ENCODE results near the gene OTOP3. TPM values are rescaled to one million over a fixed set of nuclear protein-coding genes. Genes with fewer than 3 reads are reported as not detected.

The OTOP3 gene
- total and polyA plus RNA-seq, 2 donors (not counting 3 experiments of a cell fraction or from before 2014, with no cell fraction given), result not detected

GRCh38 chr17:74999523-74999922 lies 63.8 kb downstream of the OTOP3 start:
- Histone ChIP-seq H3K9me1 (replicated peaks; ENCODE audit: control insufficient read depth, extremely low read depth, insufficient read depth, low read length) (no peaks in the 10 kb centered on the region), H3K36me3 (ENCODE audit: control insufficient read depth in 2 of 2, extremely low read depth in 1 of 2, insufficient read depth in 2 of 2, low read length in 2 of 2) (peaks cover 0 to 37% of the 10 kb centered on the region in 2 experiments), H3K9ac (replicated peaks; ENCODE audit: extremely low read depth, insufficient read depth, low read length) (no peak overlapping the region), H3K79me2 (ENCODE audit: control insufficient read depth, insufficient read depth, low read length) (peaks cover 2% of the 10 kb centered on the region), H3K4me1 (ENCODE audit: control insufficient read depth, extremely low read depth, insufficient read depth, low read length) (no peaks in the 10 kb centered on the region), H3K4me2 (ENCODE audit: insufficient read depth, low read length) (no peak overlapping the region), H3K4me3 (replicated peaks in 1 of 3; ENCODE audit: insufficient read depth in 1 of 3, low read depth in 1 of 3, low read length in 3 of 3) (no peak overlapping the region), H4K20me1 (replicated peaks; ENCODE audit: control insufficient read depth, extremely low read depth, insufficient read depth, low read length) (no peaks in the 10 kb centered on the region), H3K9me3 (replicated peaks; ENCODE audit: control insufficient read depth, insufficient read depth, low read length) (no peaks in the 10 kb centered on the region), H3K27me3 (ENCODE audit: control insufficient read depth in 2 of 2, insufficient read depth in 2 of 2, low read length in 2 of 2) (no peaks in the 10 kb centered on the region), H2AFZ (ENCODE audit: low read depth, low read length) (no peak overlapping the region), H3K27ac (ENCODE audit: insufficient read depth, low read depth, low read length) (no peak overlapping the region)
- FAIRE-seq, result no peak
- POLR2A ChIA-PET, result no interaction called here
- dilution Hi-C loops (cut with MboI; ENCODE audit: extremely low pct_ligation_motif_present, low sequenced_read_pairs), result no loop called here
- no TSS peak for BruUV-seq (replicated peaks)
- no peak for DNase-seq (ENCODE audit: low read depth, low spot score)
- intact Hi-C loops (cut with micrococcal nuclease), result no loop called here
- TF ChIP-seq EZH2 (IDR thresholded peaks at IDR 0.05; ENCODE audit: borderline replicate concordance, low read depth, low read length, severe bottlenecking), result no peak
- no peak for TF ChIP-seq GATA2 (IDR thresholded peaks at IDR 0.05; ENCODE audit: insufficient read depth, insufficient read length, low read depth, low read length)
- no peak for TF ChIP-seq FOS (IDR thresholded peaks at IDR 0.05; ENCODE audit: borderline replicate concordance, insufficient read depth, low read length)
- TF ChIP-seq POLR2A (IDR thresholded peaks at IDR 0.05; ENCODE audit: low read depth, low read length), result no peak
- no peak for TF ChIP-seq POLR2AphosphoS5 (IDR thresholded peaks at IDR 0.05; ENCODE audit: insufficient read depth, low read depth, low read length)
- TF ChIP-seq JUN (IDR thresholded peaks at IDR 0.05; ENCODE audit: borderline replicate concordance, insufficient read depth, insufficient read length, low read depth), result no peak
- TF ChIP-seq CTCF (IDR thresholded peaks at IDR 0.05; ENCODE audit: extremely low read depth in 1 of 2, insufficient read depth in 1 of 2, low read depth in 1 of 2, low read length in 2 of 2), result no peak
- TF ChIP-seq MYC (IDR thresholded peaks at IDR 0.05; ENCODE audit: low read depth, low read length), result no peak
- TF ChIP-seq MAX (IDR thresholded peaks at IDR 0.05; ENCODE audit: insufficient read depth, insufficient read length), result no peak
- CTCF ChIA-PET, result interaction anchor here (1.8 to 2.3 kb wide), 3 partner anchors 13 to 42 kb away, joined by 7 to 11 read pairs (median 8); partner anchors contain the start of gene MRPL58

Other genes starting within 250 kb of the OTOP3 start
- gene CD300LF, start 223.0 kb upstream of the OTOP3 start, total RNA-seq, result not detected in 2 replicates
- not detected in 2 replicates for gene CD300LF, start 223.0 kb upstream of the OTOP3 start, polyA plus RNA-seq
- 0.21 TPM in 1 of 2 replicates, not detected in the other for gene RAB37, start 198.6 kb upstream of the OTOP3 start, total RNA-seq
- 0.10 and 0.11 TPM in 2 replicates for gene RAB37, start 198.6 kb upstream of the OTOP3 start, polyA plus RNA-seq
- gene NHERF1, start 187.3 kb upstream of the OTOP3 start, total RNA-seq, result 26.8 and 26.9 TPM in 2 replicates
- 22.4 and 24.4 TPM in 2 replicates for gene NHERF1, start 187.3 kb upstream of the OTOP3 start, polyA plus RNA-seq
- 44.8 and 45.8 TPM in 2 replicates for gene NAT9, start 159.6 kb upstream of the OTOP3 start, total RNA-seq
- 37.2 and 39.3 TPM in 2 replicates for gene NAT9, start 159.6 kb upstream of the OTOP3 start, polyA plus RNA-seq
- gene GRIN2C, start 76.0 kb upstream of the OTOP3 start, total RNA-seq, result 0.09 and 0.60 TPM in 2 replicates
- 0.03 and 0.04 TPM in 2 replicates for gene GRIN2C, start 76.0 kb upstream of the OTOP3 start, polyA plus RNA-seq
- 30.9 and 33.4 TPM in 2 replicates for gene FDXR, start 62.9 kb upstream of the OTOP3 start, total RNA-seq
- 19.7 and 20.4 TPM in 2 replicates for gene FDXR, start 62.9 kb upstream of the OTOP3 start, polyA plus RNA-seq
- gene FADS6, start 42.3 kb upstream of the OTOP3 start, total RNA-seq, result not detected in 2 replicates
- gene FADS6, start 42.3 kb upstream of the OTOP3 start, polyA plus RNA-seq, result not detected in 2 replicates
- not detected in 2 replicates for gene USH1G, start 12.6 kb upstream of the OTOP3 start, total RNA-seq
- not detected in 2 replicates for gene USH1G, start 12.6 kb upstream of the OTOP3 start, polyA plus RNA-seq
- gene OTOP2, start 11.6 kb upstream of the OTOP3 start, total RNA-seq, result not detected in 2 replicates
- not detected in 2 replicates for gene OTOP2, start 11.6 kb upstream of the OTOP3 start, polyA plus RNA-seq
- 36.8 and 41.4 TPM in 2 replicates for gene HID1, start 36.9 kb downstream of the OTOP3 start, total RNA-seq
- gene HID1, start 36.9 kb downstream of the OTOP3 start, polyA plus RNA-seq, result 53.3 and 63.4 TPM in 2 replicates
- gene CDR2L, start 51.7 kb downstream of the OTOP3 start, total RNA-seq, result 34.9 and 36.7 TPM in 2 replicates
- 22.2 and 23.1 TPM in 2 replicates for gene CDR2L, start 51.7 kb downstream of the OTOP3 start, polyA plus RNA-seq
- gene MRPL58, start 76.8 kb downstream of the OTOP3 start, total RNA-seq, result 38.0 and 38.8 TPM in 2 replicates
- gene MRPL58, start 76.8 kb downstream of the OTOP3 start, polyA plus RNA-seq, result 28.7 and 43.7 TPM in 2 replicates
- gene ATP5PD, start 111.1 kb downstream of the OTOP3 start, total RNA-seq, result 200 and 202 TPM in 2 replicates
- gene ATP5PD, start 111.1 kb downstream of the OTOP3 start, polyA plus RNA-seq, result 176 and 182 TPM in 2 replicates
- 20.6 and 23.2 TPM in 2 replicates for gene KCTD2, start 111.3 kb downstream of the OTOP3 start, total RNA-seq
- gene KCTD2, start 111.3 kb downstream of the OTOP3 start, polyA plus RNA-seq, result 24.3 and 24.8 TPM in 2 replicates
- gene SLC16A5, start 152.1 kb downstream of the OTOP3 start, total RNA-seq, result 16.4 and 17.4 TPM in 2 replicates
- 23.3 and 31.9 TPM in 2 replicates for gene SLC16A5, start 152.1 kb downstream of the OTOP3 start, polyA plus RNA-seq
- gene ARMC7, start 174.1 kb downstream of the OTOP3 start, total RNA-seq, result 14.5 and 15.7 TPM in 2 replicates
- 11.8 and 13.1 TPM in 2 replicates for gene ARMC7, start 174.1 kb downstream of the OTOP3 start, polyA plus RNA-seq
- gene NT5C, start 195.8 kb downstream of the OTOP3 start, total RNA-seq, result 32.6 and 39.2 TPM in 2 replicates
- gene NT5C, start 195.8 kb downstream of the OTOP3 start, polyA plus RNA-seq, result 29.1 and 38.0 TPM in 2 replicates
- 352 and 364 TPM in 2 replicates for gene JPT1, start 218.6 kb downstream of the OTOP3 start, total RNA-seq
- 143 and 212 TPM in 2 replicates for gene JPT1, start 218.6 kb downstream of the OTOP3 start, polyA plus RNA-seq
- 424 and 437 TPM in 2 replicates for gene SUMO2, start 247.1 kb downstream of the OTOP3 start, total RNA-seq
- 62.0 and 75.6 TPM in 2 replicates for gene SUMO2, start 247.1 kb downstream of the OTOP3 start, polyA plus RNA-seq

Data from endothelial cell of umbilical vein (primary cell).